HG03439 (cell line): Measurements from ENCODE around the gene WWOX.
A peak's percentile ranks its signal among the peaks of the same experiment; 100 is the strongest.

Experiments
- ATAC-seq: cut with Tn5 transposase; IDR thresholded peaks from one replicate; pipeline ENCODE4 v1.9.1; 2021; ENCODE audit warnings: mild to moderate bottlenecking, moderate library complexity; ENCODE audit not compliant: unreplicated experiment

The WWOX gene

GRCh38 chr16:78956859-78957258, 857.4 kb downstream of the WWOX start:
- no peak for ATAC-seq

- ATAC-seq, result no peak
These were observed 858.1 kb downstream of the WWOX start for GRCh38 chr16:78957317-78958100.

DNA sequence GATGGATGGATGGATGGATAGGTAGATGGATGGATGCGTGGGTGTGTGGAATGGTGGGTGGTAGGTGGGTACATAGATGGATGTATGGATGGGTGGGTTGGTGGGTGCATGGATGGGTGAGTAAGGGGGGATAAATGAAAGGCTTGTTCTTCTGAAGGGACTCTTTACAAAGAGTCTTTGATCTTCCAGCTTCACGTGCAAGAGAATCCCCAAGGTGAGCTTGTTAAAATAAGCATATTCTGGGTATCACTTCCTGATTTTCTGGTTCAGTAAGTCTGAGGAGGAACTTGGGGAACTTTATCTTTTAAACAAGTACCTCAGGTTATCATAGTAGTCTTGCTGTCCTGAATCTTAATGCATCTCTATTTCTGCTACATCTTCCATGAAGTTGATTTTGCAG, 862.0 kb downstream of the WWOX start:
- no peak for ATAC-seq

DNA sequence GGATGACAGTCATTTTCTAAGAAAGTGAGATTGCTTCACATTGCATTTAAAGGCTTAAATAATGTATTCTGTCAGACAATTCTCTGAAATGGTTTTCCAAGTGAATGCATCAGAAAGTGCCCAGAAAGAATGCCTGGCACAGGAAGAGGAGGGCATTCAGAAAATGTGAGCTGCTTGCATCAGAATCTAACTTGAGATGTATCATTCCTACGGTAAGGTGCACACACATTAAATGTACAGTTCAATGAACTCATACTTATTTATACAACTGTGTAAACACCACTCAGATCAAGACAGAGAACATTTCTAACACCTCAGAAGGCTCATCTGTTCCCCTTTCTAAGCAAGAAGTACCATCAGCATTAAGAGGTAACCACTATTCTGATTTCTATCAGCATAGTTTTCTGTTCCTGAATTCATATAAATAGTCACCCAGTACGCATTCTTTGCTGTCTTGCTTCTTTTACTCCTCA, 863.0 kb downstream of the WWOX start:
- peak; percentile 83 for ATAC-seq

DNA sequence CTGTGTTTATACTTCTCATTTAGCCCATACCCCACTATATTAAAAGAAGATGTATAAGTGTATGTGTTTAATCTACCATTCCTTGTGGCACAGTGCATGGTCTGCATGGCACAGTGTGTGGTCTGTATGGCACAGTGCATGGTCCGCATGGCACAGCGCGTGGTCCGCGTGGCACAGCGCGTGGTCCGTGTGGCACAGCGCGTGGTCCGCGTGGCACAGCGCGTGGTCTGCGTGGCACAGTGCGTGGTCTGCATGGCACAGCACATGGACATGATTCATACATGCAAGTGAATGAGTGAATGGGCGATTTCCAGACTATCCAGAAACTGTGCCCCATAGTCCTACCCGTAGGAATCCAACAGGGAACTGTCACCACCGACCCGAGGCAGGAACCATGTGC, 868.5 kb downstream of the WWOX start:
- ATAC-seq, result no peak

DNA sequence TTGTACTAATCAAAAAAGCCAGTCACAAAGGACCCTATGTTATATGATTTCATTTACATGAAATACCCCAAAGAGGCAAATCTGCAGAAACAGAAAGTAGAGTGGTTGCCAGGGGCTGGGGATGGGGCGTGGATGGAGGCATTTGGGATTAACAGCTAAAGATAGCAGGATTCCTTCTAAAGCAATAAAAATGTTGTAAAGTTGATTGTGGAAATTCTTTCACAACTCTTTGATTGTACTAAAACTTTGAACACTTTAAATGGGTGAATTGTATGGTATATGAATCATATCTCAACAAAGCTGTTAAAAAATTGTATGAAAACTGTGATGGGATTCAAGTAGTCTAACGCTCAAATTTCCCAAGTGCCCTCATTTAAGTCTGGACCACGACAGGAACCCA, 870.3 kb downstream of the WWOX start:
- ATAC-seq, result no peak

DNA sequence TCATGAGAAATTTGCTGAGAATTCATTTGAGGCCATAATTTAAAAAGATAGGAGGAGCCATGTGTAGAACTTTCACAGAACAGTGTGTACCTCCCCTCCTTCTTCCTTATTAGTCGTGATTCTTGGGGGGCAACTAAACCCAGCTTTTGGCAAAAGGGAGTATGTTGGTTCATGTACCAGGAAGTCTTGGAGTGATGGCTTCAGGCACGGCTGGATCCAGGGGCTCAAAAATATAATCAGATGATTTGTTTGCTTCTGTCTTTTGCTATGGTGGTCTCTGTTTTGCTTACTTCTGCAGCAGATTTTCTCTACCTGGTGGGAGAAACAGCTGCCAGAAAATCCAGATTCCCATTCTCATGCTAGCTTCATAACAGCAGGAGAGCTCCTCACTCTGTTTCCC, 871.2 kb downstream of the WWOX start:
- ATAC-seq, result no peak

- no peak for ATAC-seq
These were observed 872.6 kb downstream of the WWOX start for GRCh38 chr16:78972006-78972405.

DNA sequence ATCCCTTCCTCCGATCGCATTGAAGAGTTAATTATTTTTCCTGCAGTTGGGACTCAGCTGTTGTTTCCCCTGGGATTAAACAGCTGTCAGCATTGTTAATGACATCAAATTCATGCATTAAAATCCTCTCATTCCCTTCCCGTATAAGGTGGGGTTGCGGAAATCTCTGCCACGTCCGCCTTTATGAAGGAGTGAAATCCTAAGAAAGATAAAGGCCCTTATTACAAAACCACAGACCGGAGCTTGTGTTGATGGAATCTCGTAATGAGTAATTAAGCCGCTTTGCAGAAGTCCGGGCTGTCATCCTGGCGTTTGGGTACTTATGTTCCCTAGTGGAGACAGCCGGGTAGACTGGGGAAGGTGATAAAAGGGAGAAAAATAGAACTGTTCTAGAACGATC, 873.5 kb downstream of the WWOX start:
- no peak for ATAC-seq

DNA sequence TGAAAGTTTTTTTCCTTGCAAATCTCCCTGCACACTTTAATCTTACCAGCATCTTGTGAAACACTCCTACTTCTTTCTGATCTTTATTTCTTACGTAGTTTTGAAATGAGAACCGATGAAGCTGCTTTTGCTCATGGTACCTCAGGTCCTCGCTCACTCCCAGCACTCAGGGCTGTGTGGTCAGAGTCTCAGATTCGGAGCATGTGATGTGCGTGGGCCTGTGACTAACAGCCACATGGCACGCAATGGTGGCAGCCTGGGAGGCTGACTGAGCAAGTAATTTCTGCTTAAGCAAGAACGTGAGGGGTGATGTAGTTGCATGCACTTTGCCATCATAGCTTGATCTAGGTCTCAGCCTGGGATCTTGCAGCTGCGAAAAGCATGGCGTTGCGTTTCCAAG, 876.8 kb downstream of the WWOX start:
- no peak for ATAC-seq

DNA sequence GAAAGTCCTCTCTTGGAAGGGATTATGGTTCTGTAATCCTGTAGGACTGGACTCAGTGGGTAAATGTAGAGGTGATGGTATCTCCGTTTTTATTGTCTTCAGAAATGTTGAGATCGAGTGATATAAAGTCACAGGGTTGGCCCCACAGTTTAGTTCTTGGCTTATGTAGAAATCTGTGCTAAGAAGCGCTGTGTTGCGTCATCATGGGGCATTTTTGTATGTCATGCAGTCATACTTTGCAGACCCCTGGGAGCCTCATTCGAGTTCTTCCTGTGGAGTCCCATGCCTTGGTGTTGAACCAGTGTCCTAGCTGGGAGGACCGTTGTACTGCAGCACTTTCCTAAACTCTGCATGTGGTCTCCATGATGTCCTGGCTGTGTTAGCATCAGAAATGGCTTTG, 881.4 kb downstream of the WWOX start:
- no peak for ATAC-seq

DNA sequence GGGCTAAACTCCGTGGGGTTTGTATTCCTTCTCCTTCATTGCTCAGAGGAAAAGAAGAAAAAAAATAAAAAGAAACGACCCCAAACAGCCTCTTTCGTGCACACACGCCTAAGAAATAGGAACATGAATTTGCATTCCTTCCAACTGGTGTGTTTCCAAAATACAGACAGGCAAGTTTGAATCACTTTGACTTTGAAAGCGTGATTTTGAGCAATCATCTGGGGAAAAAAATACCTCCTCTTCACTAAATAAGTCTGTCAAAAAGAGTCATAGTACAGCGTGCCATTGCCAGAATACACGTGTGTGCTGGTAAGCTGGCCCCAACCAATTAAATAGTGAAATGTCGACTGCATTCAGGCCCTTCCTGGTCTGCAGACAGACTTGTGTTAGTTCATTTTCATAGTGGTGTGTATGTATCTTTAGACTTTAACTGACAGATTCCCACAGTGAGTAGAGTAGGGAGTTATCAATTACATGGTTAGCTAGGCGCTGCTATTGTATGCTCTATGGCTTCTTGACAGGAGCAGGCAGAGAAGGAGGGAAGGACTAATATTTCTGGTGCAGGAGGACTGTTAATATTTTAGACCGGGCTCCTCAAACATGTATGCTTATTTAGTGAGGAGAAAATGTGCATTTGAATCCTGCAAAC, 882.8 kb downstream of the WWOX start:
- ATAC-seq, result no peak

DNA sequence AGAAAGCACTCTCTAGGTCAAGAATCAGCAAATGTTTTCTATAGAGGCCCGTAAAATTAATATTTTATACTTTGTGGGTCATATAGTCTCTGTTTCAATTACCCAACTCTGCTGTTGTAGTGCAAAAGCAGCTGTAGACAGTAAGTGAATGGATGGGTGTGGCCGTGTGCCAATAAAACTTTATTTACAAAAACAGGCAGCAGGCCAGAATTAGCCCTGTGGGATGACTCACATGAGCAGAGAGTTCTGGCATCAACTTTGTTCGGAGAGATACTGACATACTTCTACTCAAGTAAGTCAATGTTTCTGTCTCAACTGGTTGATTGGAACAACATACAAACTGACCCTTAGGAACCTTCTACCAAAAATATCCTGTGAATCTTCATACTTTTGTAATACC, 884.9 kb downstream of the WWOX start:
- ATAC-seq, result no peak

DNA sequence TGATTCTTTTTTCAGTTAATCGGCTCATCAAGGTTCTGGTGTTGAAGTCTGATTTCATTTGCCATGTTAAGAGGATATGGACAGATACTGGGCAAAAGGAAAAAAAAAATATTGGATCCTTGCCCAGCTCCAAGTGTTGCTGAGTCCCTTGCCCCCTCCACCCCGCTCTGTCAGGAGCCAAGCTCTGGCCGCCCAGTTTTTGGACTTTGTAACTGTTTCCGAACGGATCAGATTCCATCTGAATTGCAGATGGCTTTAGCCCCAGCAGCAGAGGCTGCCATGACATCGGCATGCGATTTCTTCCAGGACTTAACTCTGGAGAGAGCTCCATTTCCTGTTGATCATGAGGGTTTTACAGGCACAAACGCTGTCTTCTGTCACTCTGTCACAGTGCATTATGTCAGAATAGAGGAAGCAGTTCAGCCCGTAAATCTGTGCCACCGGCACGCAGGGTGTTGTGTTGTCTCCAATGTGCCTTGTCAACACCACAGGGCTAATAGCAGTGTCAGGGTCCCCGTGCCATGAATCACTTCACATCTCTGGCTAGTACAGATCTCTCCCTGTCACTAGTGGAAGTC, 885.5 kb downstream of the WWOX start:
- no peak for ATAC-seq

DNA sequence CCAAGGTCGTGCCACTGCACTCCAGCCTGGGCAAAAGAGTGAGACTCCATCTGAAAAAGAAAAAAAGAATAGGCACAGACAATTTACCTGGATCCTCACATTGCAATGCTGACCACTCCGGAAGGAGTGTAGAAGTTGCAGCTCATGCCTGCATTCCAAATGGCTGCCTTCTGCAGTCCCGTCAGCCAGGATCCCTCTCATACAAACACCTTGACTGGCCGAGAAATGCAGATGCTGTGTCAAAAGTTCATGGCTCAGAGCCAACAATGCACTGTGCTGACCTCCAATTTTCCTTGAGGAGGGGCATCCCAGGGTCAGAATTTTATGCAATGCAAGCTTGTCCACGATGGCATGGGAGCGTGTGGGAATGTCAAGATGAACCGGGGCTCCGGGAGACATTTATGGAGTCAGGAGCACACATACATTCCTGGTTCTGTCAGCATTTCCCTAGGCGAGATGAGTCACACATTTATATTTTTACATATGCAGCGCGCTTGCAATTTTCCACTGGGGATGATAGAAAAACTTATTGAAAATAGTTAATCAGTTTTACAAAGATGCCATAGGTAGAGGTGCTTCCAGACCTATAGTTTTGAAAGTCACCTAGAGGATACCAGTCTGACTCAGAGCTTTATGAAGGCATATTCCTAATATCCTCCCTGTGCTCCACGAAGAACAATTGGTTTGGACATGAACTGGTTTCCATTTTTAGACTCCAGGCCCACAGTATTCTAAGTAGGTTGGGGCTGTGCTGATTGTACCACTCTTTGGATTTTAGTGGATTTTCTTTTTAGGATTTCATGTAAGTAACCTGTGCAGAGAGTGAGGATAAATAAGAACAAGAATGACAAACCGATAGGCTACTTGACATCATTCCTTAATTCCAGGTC, 886.5 kb downstream of the WWOX start:
- ATAC-seq, result no peak

DNA sequence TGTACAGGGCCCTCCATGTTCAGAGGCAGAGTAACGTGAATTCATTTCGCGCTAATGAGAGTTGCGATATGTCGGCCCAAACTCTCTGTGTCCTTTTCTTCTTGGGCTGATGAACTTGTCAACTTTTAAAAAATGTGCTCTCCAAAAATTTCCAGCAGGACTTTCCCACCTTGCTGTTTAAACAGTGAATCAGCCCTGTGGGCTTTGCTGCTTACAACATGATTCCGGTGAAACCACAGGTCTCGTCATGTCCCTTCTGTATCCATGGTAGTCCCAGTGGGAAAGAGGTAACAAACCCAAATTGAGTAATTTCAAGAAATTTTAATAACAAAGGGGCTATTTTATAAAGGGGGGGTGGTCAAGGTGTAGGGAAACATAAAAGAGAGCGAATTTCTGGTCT, 888.2 kb downstream of the WWOX start:
- no peak for ATAC-seq

- ATAC-seq, result no peak
These were observed 889.0 kb downstream of the WWOX start for GRCh38 chr16:78988361-78988969.

DNA sequence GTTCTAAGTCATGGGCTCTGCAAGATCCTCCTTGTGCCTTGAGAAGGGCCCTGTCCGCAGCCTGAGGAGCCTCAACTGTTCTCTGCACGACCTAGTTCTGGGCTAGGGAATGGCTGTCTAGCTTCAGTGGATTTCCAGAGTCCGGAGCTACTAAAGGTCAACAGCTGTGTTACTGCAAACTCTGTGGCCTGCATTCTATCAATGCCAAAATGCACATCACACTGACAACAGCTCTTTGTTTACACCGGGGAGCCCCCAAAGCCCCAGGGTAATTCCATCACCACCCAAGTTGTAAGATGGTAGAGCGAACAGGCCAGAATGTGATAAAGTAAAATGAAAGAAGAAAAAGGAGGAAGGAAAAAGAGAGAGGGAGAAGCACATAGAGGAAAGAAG, 890.9 kb downstream of the WWOX start:
- no peak for ATAC-seq

GRCh38 chr16:78992001-78992400, 892.5 kb downstream of the WWOX start:
- no peak for ATAC-seq

- ATAC-seq, result no peak
These were observed 893.9 kb downstream of the WWOX start for GRCh38 chr16:78993346-78993745.
